OCI-LY3 (cell line): ENCODE results near the gene PCDH15.

Experiments
- EZH2phosphoT487 ChIP-seq: fragments of 200-600 bp; shearing (Covaris generic); IDR thresholded peaks from 2 replicates; pipeline ENCODE4 v1.6.1; 2018; ENCODE audit warnings: antibody characterized with exemption, mixed run types, low read depth
- TF ChIP-seq, protein P1 (sequence below): fragments of 200-600, 300-600 bp; sonication (generic); IDR thresholded peaks from 2 replicates; pipeline ENCODE4 v1.5.1; 2014; ENCODE audit warnings: antibody characterized with exemption, low read length, low read depth

DNA sequence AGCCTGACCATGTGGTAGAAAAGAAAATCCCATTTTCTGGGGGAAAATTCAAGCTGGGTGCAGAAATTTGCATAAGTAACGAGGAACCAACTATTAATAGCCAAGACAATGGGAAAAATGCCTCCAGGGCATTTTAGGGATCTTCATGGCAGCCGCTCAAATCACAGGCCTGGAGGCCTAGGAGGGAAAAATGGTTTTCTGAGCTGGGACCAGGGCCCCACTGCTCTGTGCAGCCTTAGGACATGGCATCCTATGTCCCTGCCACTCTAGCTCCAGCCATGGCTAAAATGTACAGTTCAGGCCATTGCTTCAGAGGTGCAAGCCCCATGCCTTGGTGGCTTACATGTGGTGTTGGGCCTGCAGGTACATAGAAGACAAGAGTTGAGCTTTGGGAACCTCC, 459.0 kb downstream of the PCDH15 start:
- TF ChIP-seq, protein P1, sequence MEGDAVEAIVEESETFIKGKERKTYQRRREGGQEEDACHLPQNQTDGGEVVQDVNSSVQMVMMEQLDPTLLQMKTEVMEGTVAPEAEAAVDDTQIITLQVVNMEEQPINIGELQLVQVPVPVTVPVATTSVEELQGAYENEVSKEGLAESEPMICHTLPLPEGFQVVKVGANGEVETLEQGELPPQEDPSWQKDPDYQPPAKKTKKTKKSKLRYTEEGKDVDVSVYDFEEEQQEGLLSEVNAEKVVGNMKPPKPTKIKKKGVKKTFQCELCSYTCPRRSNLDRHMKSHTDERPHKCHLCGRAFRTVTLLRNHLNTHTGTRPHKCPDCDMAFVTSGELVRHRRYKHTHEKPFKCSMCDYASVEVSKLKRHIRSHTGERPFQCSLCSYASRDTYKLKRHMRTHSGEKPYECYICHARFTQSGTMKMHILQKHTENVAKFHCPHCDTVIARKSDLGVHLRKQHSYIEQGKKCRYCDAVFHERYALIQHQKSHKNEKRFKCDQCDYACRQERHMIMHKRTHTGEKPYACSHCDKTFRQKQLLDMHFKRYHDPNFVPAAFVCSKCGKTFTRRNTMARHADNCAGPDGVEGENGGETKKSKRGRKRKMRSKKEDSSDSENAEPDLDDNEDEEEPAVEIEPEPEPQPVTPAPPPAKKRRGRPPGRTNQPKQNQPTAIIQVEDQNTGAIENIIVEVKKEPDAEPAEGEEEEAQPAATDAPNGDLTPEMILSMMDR = no peak
- no peak for TF ChIP-seq EZH2phosphoT487
